HUES64 (cell line): ENCODE data around the gene CXCL17.
A peak's percentile ranks its signal among the peaks of the same experiment; 100 is the strongest.

ENCODE experiments used
- H3K27ac ChIP-seq: 2 replicates; pipeline ENCODE4 v1.7.0; 2013; ENCODE audit warnings: low read depth, low read length, inconsistent platforms
- H3K27me3 ChIP-seq: 2 replicates; pipeline ENCODE4 v1.6.1; 2013; ENCODE audit warnings: mild to moderate bottlenecking, low read length; ENCODE audit not compliant: insufficient read depth
- H3K36me3 ChIP-seq: 2 replicates; pipeline ENCODE4 v1.6.1; 2013; ENCODE audit warnings: mild to moderate bottlenecking, low read length; ENCODE audit not compliant: insufficient read depth
- H3K4me1 ChIP-seq: 2 replicates; pipeline ENCODE4 v1.6.1; 2013; ENCODE audit warnings: mild to moderate bottlenecking, low read length, moderate library complexity; ENCODE audit not compliant: insufficient read depth
- H3K4me3 ChIP-seq: 2 replicates; pipeline ENCODE4 v1.5.1; 2013; ENCODE audit warnings: mild to moderate bottlenecking, low read length, moderate library complexity
- H3K9ac ChIP-seq: 2 replicates; pipeline ENCODE4 v1.6.1; 2013; ENCODE audit warnings: mild to moderate bottlenecking, low read depth, low read length
- H3K9me3 ChIP-seq: 2 replicates; pipeline ENCODE4 v1.6.1; 2013; ENCODE audit warnings: low read depth, low read length; ENCODE audit not compliant: insufficient read depth
- WGBS: fragments of 150-250, 120-280 bp; methylation state at CpG from one replicate; pipeline ENCODE4 v1.1.7; 2013; ENCODE audit warnings: missing lambda C conversion rate; 5-methylcytosine and 5-hydroxymethylcytosine counted together

The CXCL17 gene

GRCh38 chr19:42475366-42475765 lies 32.6 kb upstream of the CXCL17 start:
- no peak overlapping the region for H3K9ac ChIP-seq
- peaks cover 56% of the 10 kb centered on the region for H3K4me1 ChIP-seq
- no peaks in the 10 kb centered on the region for H3K9me3 ChIP-seq
- no peaks in the 10 kb centered on the region for H3K27me3 ChIP-seq
- H3K4me3 ChIP-seq: no peak overlapping the region
- WGBS: 20% methylated on average over 2 of the region's 4 CpGs
- H3K27ac ChIP-seq: peak overlapping the region; percentile 56; the same call in 1 of the 2 replicates
- no peaks in the 10 kb centered on the region for H3K36me3 ChIP-seq

- Histone ChIP-seq H3K9me3 (no peaks in the 10 kb centered on the region), H3K36me3 (no peaks in the 10 kb centered on the region), H3K9ac (peak overlapping the region; percentile 32; the same call in 1 of the 2 replicates), H3K4me1 (peaks cover 56% of the 10 kb centered on the region), H3K27me3 (no peaks in the 10 kb centered on the region), H3K4me3 (no peak overlapping the region), H3K27ac (peak overlapping the region; percentile 75)
- WGBS: 45% methylated on average over 4 of the region's 4 CpGs
Observed at GRCh38 chr19:42474743-42475142, 32.0 kb upstream of the CXCL17 start.

GRCh38 chr19:42473686-42474085 lies 30.9 kb upstream of the CXCL17 start:
- H3K9ac ChIP-seq: peak overlapping the region; percentile 65
- H3K4me1 ChIP-seq: peaks cover 56% of the 10 kb centered on the region
- H3K9me3 ChIP-seq: no peaks in the 10 kb centered on the region
- H3K4me3 ChIP-seq: no peak overlapping the region
- H3K27ac ChIP-seq: peak overlapping the region; percentile 93
- H3K27me3 ChIP-seq: no peaks in the 10 kb centered on the region
- no peaks in the 10 kb centered on the region for H3K36me3 ChIP-seq
- WGBS: 1% methylated on average over 6 of the region's 6 CpGs

GRCh38 chr19:42472402-42473147 lies 29.8 kb upstream of the CXCL17 start:
- Histone ChIP-seq H3K4me3 (no peak overlapping the region), H3K9ac (no peak overlapping the region), H3K27ac (peak overlapping the region; percentile 83; the same call in 1 of the 2 replicates), H3K9me3 (no peaks in the 10 kb centered on the region), H3K27me3 (no peaks in the 10 kb centered on the region), H3K36me3 (no peaks in the 10 kb centered on the region), H3K4me1 (peaks cover 61% of the 10 kb centered on the region)
- WGBS: 89% methylated on average over 7 of the region's 7 CpGs

GRCh38 chr19:42471554-42472249 lies 29.0 kb upstream of the CXCL17 start:
- H3K27me3 ChIP-seq: no peaks in the 10 kb centered on the region
- H3K27ac ChIP-seq: peak overlapping the region; percentile 83
- WGBS: 76% methylated on average over 7 of the region's 7 CpGs
- H3K4me1 ChIP-seq: peaks cover 57% of the 10 kb centered on the region
- H3K36me3 ChIP-seq: no peaks in the 10 kb centered on the region
- H3K4me3 ChIP-seq: no peak overlapping the region
- H3K9ac ChIP-seq: peak overlapping the region; percentile 15; the same call in 1 of the 2 replicates
- H3K9me3 ChIP-seq: no peaks in the 10 kb centered on the region

GRCh38 chr19:42469311-42470235 lies 26.8 kb upstream of the CXCL17 start:
- Histone ChIP-seq H3K9ac (no peak overlapping the region), H3K27ac (no peak overlapping the region), H3K9me3 (no peaks in the 10 kb centered on the region), H3K4me1 (peaks cover 45% of the 10 kb centered on the region), H3K36me3 (no peaks in the 10 kb centered on the region), H3K27me3 (no peaks in the 10 kb centered on the region), H3K4me3 (no peak overlapping the region)
- WGBS: 91% methylated on average over 7 of the region's 8 CpGs

DNA sequence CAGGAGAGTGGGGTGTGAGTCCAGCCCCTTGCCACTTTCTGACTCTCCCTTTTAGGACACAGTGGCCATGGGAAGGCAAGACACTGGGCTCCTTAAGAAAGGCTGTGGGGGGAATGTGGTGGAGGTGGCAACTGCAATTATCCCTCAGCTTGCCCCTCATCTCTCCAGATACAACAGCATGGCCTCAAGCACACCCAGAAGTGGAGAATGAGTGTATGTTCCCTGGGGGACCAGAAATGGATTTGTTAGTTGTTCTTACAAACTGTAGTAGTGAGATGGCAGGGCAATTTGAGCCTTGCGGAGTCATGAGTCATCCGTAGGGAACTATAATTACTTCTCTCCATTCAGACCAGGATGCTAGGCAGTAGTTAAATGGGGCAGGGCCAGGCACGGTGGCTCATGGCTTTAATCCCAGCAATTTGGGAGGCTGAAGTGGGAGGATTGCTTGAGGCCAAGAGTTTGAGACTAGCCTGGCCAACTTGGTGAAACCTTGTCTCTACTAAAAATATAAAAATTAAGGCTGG lies 25.6 kb upstream of the CXCL17 start:
- Histone ChIP-seq H3K9ac (no peak overlapping the region), H3K9me3 (no peaks in the 10 kb centered on the region), H3K27ac (no peak overlapping the region), H3K36me3 (no peaks in the 10 kb centered on the region), H3K27me3 (no peaks in the 10 kb centered on the region), H3K4me1 (peaks cover 38% of the 10 kb centered on the region), H3K4me3 (no peak overlapping the region)
- 73% methylated on average over 3 of the region's 3 CpGs for WGBS

- H3K4me3 ChIP-seq: no peak overlapping the region
- no peaks in the 10 kb centered on the region for H3K36me3 ChIP-seq
- 94% methylated on average over 5 of the region's 5 CpGs for WGBS
- peaks cover 28% of the 10 kb centered on the region for H3K4me1 ChIP-seq
- H3K9me3 ChIP-seq: no peaks in the 10 kb centered on the region
- no peak overlapping the region for H3K9ac ChIP-seq
- H3K27ac ChIP-seq: no peak overlapping the region
- H3K27me3 ChIP-seq: no peaks in the 10 kb centered on the region
Observed at GRCh38 chr19:42467183-42467760, 24.5 kb upstream of the CXCL17 start.

DNA sequence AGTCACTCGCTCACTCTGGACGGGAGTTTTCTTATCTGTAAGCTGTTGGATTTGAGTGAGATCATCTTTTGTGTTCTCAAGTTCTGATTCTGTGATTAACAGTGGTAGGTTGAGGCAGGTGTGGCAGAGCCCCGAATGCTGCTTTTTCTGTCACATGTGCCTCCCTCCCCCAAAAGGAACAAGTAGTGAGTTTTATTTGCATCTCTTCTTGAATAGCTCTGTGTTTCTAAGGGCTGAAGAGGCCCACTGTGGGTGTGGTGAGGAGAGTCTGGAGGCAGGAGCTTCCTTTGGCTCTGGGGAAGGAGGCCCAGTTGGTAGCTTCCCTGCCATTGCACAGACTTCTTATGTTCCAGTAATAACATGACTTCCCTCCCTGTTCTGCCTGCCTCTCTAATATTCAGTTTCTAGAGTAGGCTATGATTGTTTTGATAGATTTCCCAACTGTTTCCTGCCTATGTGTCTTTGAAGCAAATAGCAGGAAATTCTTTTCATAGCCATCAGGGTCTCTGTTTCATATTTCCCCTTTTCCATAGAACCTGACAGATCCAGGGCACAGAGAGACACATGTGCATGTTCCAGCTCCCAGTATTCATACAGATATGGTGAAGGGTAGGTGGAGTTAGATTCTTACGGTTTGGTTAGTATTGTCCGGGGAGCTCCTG lies 23.9 kb upstream of the CXCL17 start:
- WGBS: 89% methylated on average over 5 of the region's 5 CpGs
- no peak overlapping the region for H3K9ac ChIP-seq

GRCh38 chr19:42465827-42466280 lies 23.1 kb upstream of the CXCL17 start:
- H3K27ac ChIP-seq: no peak overlapping the region
- H3K4me1 ChIP-seq: peaks cover 14% of the 10 kb centered on the region
- 91% methylated on average over 5 of the region's 5 CpGs for WGBS
- H3K36me3 ChIP-seq: no peaks in the 10 kb centered on the region
- no peak overlapping the region for H3K4me3 ChIP-seq
- H3K9me3 ChIP-seq: no peaks in the 10 kb centered on the region
- H3K9ac ChIP-seq: no peak overlapping the region
- no peaks in the 10 kb centered on the region for H3K27me3 ChIP-seq

More for the DNA sequence above, 23.9 kb upstream of the CXCL17 start:
- no peaks in the 10 kb centered on the region for H3K27me3 ChIP-seq
- H3K36me3 ChIP-seq: no peaks in the 10 kb centered on the region
- H3K4me3 ChIP-seq: no peak overlapping the region
- no peak overlapping the region for H3K27ac ChIP-seq
- no peaks in the 10 kb centered on the region for H3K9me3 ChIP-seq
- H3K4me1 ChIP-seq: peaks cover 22% of the 10 kb centered on the region
